KMS-11 (cell line): ENCODE results near the gene HBEGF.

Source experiments
- H2AFZ ChIP-seq: fragments of 200-600 bp; sonication (generic); 2 replicates; pipeline ENCODE4 v1.6.1; 2016; ENCODE audit warnings: antibody characterized with exemption, mixed run types, low read depth
- H3K27ac ChIP-seq: fragments of 200-600 bp; sonication (generic); 2 replicates; pipeline ENCODE4 v1.6.1; 2016; ENCODE audit warnings: mild to moderate bottlenecking, mixed run types
- H3K27me3 ChIP-seq: fragments of 200-600 bp; sonication (generic); 2 replicates; pipeline ENCODE4 v1.6.1; 2017; ENCODE audit warnings: mild to moderate bottlenecking, low read depth, mixed run types, moderate library complexity; ENCODE audit not compliant: insufficient read depth
- H3K36me3 ChIP-seq: fragments of 200-600 bp; sonication (generic); 2 replicates; pipeline ENCODE4 v1.6.1; 2017; ENCODE audit warnings: mild to moderate bottlenecking, mixed run types; ENCODE audit not compliant: insufficient read depth
- H3K4me1 ChIP-seq: fragments of 200-600 bp; sonication (generic); 2 replicates; pipeline ENCODE4 v1.6.1; 2016; ENCODE audit warnings: mild to moderate bottlenecking, low read depth, mixed run types; ENCODE audit not compliant: poor library complexity, severe bottlenecking
- H3K4me2 ChIP-seq: fragments of 200-600 bp; sonication (generic); 2 replicates; pipeline ENCODE4 v1.7.0; 2016; ENCODE audit warnings: mild to moderate bottlenecking, mixed run types
- H3K4me3 ChIP-seq: fragments of 200-600 bp; sonication (generic); IDR thresholded peaks from 2 replicates; pipeline ENCODE4 v1.6.1; 2017; ENCODE audit warnings: low read depth, low read length, mixed read lengths; ENCODE audit not compliant: insufficient read depth
- H3K79me2 ChIP-seq: fragments of 200-600 bp; sonication (generic); 2 replicates; pipeline ENCODE4 v1.6.1; 2016; ENCODE audit warnings: low read depth, mixed run types; ENCODE audit not compliant: insufficient read depth
- H3K9ac ChIP-seq: fragments of 200-600 bp; sonication (generic); 2 replicates; pipeline ENCODE4 v1.6.1; 2016; ENCODE audit warnings: mild to moderate bottlenecking, mixed run types
- H4K20me1 ChIP-seq: fragments of 200-600 bp; sonication (generic); 2 replicates; pipeline ENCODE4 v1.6.1; 2016; ENCODE audit warnings: mild to moderate bottlenecking, mixed run types; ENCODE audit not compliant: insufficient read depth
- TF ChIP-seq, protein P1 (sequence below): fragments of 200-600 bp; sonication (generic); conservative IDR thresholded peaks from 2 replicates; pipeline ENCODE4 v1.6.1; 2017; ENCODE audit warnings: low read depth, mild to moderate bottlenecking, antibody characterized with exemption, low read length, moderate library complexity, mixed read lengths

Gene HBEGF

GRCh38 chr5:140329739-140330481 is 16.5 kb downstream of the HBEGF start:
- no peak overlapping the region for H3K4me3 ChIP-seq
- TF ChIP-seq, protein P1, sequence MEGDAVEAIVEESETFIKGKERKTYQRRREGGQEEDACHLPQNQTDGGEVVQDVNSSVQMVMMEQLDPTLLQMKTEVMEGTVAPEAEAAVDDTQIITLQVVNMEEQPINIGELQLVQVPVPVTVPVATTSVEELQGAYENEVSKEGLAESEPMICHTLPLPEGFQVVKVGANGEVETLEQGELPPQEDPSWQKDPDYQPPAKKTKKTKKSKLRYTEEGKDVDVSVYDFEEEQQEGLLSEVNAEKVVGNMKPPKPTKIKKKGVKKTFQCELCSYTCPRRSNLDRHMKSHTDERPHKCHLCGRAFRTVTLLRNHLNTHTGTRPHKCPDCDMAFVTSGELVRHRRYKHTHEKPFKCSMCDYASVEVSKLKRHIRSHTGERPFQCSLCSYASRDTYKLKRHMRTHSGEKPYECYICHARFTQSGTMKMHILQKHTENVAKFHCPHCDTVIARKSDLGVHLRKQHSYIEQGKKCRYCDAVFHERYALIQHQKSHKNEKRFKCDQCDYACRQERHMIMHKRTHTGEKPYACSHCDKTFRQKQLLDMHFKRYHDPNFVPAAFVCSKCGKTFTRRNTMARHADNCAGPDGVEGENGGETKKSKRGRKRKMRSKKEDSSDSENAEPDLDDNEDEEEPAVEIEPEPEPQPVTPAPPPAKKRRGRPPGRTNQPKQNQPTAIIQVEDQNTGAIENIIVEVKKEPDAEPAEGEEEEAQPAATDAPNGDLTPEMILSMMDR = no peak
- no peak overlapping the region for H2AFZ ChIP-seq
- no peaks in the 10 kb centered on the region for H3K27me3 ChIP-seq
- no peak overlapping the region for H3K9ac ChIP-seq
- no peaks in the 10 kb centered on the region for H3K79me2 ChIP-seq
- H3K36me3 ChIP-seq = no peaks in the 10 kb centered on the region
- H3K4me2 ChIP-seq = no peak overlapping the region
- no peaks in the 10 kb centered on the region for H4K20me1 ChIP-seq
- H3K4me1 ChIP-seq = no peaks in the 10 kb centered on the region
- H3K27ac ChIP-seq = no peak overlapping the region

DNA sequence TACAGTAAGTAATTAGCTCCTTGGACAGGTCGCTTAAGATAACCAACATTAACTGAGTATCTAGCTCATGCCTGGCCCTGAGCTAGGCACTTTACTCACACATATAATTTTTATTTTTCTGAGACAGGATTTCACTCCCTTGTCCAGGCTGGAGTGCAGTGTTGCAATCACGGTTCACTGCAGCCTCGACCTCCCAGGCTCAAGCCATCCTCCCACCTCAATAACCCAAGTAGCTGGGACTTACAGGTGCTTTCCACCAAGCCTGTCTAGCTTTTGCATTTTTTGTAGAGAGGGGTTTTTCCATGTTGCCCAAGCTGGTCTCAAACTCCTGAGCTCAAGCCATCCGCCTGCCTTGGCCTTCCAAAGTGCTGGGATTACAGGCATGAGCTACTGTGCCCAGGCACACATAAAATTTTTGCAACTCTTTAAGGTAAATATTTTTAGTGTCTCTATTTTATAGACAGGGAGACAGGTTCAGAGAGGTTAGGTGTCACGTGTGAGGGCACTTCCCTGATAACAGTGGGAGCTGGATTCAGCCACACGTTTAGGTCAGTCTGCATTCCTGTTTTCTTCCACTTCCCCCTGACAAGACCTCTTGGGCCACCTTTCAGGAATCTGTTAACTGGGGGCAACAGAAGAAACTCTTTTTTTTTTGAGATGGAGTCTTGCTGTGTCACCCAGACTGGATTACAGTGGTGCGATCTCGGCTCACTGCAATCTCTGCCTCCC is 18.2 kb downstream of the HBEGF start:
- no peak overlapping the region for H2AFZ ChIP-seq
- no peaks in the 10 kb centered on the region for H3K4me1 ChIP-seq
- H3K4me3 ChIP-seq = no peak overlapping the region
- no peak overlapping the region for H3K27ac ChIP-seq
- TF ChIP-seq, protein P1 = no peak
- H3K4me2 ChIP-seq = no peak overlapping the region
- no peaks in the 10 kb centered on the region for H4K20me1 ChIP-seq
- no peaks in the 10 kb centered on the region for H3K36me3 ChIP-seq
- no peaks in the 10 kb centered on the region for H3K27me3 ChIP-seq
- H3K79me2 ChIP-seq = no peaks in the 10 kb centered on the region
- H3K9ac ChIP-seq = no peak overlapping the region

DNA sequence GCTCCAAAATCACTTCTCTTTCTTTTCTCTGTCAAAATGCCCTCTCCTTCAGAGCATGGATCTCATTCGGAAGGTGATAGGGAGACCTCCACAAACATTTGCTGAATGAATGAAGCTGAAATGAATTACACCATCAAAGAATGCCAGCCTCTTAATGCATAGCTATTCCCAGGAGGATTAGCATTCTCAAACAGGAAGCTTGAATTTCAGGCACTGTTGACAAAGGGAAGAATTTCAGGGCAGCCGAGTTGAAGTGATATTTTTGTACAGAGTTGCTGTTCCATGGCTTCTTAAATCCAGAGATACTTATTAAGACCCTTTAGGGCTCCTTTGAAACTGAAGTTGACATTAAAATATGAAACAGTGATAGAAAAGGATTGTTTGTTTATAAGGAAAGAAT is 18.8 kb downstream of the HBEGF start:
- Histone ChIP-seq H3K4me3 (no peak overlapping the region), H3K4me1 (no peaks in the 10 kb centered on the region), H3K9ac (no peak overlapping the region), H3K27me3 (no peaks in the 10 kb centered on the region), H3K27ac (no peak overlapping the region), H3K79me2 (no peaks in the 10 kb centered on the region), H4K20me1 (no peaks in the 10 kb centered on the region), H3K4me2 (no peak overlapping the region), H3K36me3 (no peaks in the 10 kb centered on the region), H2AFZ (no peak overlapping the region)
- TF ChIP-seq, protein P1 = no peak

DNA sequence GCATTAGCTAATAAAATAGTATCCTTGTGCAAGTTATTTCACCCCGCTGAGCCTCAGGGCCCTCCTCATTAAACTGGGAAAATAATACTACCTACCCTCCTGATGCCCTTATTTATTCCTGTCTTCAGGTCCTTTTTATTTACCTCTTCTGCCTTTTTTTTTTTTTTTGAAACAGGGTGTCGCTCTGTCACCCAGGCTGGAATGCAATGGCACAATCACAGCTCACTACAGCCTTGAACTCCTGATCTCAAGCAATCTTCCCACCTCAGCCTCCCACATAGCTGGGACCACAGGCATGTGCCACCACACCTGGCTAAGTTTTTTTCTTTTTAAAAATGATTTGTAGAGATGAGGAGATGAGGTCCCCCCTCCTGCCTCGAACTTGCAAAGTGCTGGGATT is 20.9 kb downstream of the HBEGF start:
- TF ChIP-seq, protein P1 = no peak
- H3K27ac ChIP-seq = no peak overlapping the region
- no peak overlapping the region for H3K4me2 ChIP-seq
- no peaks in the 10 kb centered on the region for H3K27me3 ChIP-seq
- H3K9ac ChIP-seq = no peak overlapping the region
- no peaks in the 10 kb centered on the region for H4K20me1 ChIP-seq
- H3K36me3 ChIP-seq = no peaks in the 10 kb centered on the region
- no peak overlapping the region for H2AFZ ChIP-seq
- no peaks in the 10 kb centered on the region for H3K4me1 ChIP-seq
- no peak overlapping the region for H3K4me3 ChIP-seq
- no peaks in the 10 kb centered on the region for H3K79me2 ChIP-seq
